OCI-LY1 (cell line): ENCODE data around the gene SLC5A1.
"Not testable (repeated sequence)": the region's sequence is repeated elsewhere in the genome, so short reads cannot be mapped to it uniquely, and the experiment has no call there.

Experiments
- H2AFZ ChIP-seq: fragments of 200-600 bp; sonication (generic), shearing (Covaris generic); 2 replicates; pipeline ENCODE4 v1.6.0; 2014; ENCODE audit warnings: antibody characterized with exemption, mild to moderate bottlenecking, low read length
- H3F3A ChIP-seq: fragments of 200-600 bp; sonication (generic), shearing (Covaris generic); 2 replicates; pipeline ENCODE4 v1.6.0; 2014; ENCODE audit warnings: mild to moderate bottlenecking, antibody characterized with exemption, low read length, moderate library complexity; ENCODE audit not compliant: insufficient read depth
- H3K27ac ChIP-seq: fragments of 200-600 bp; sonication (generic); 2 replicates; pipeline ENCODE4 v1.5.1; 2014; ENCODE audit warnings: low read length, mixed run types, mild to moderate bottlenecking, low read depth; ENCODE audit not compliant: poor library complexity, severe bottlenecking
- H3K27me3 ChIP-seq: fragments of 200-600 bp; sonication (generic); 2 replicates; pipeline ENCODE4 v1.6.0; 2014; ENCODE audit warnings: antibody characterized with exemption, mild to moderate bottlenecking, low read length, moderate library complexity; ENCODE audit not compliant: insufficient read depth
- H3K36me3 ChIP-seq: fragments of 200-600 bp; sonication (generic); 2 replicates; pipeline ENCODE4 v1.6.1; 2014; ENCODE audit warnings: mild to moderate bottlenecking, antibody characterized with exemption, low read length, moderate library complexity, mixed read lengths; ENCODE audit not compliant: insufficient read depth
- H3K4me1 ChIP-seq: fragments of 200-600 bp; sonication (generic); 2 replicates; pipeline ENCODE4 v1.5.1; 2014; ENCODE audit warnings: mild to moderate bottlenecking, low read length, moderate library complexity; ENCODE audit not compliant: insufficient read depth, severe bottlenecking
- H3K4me2 ChIP-seq: fragments of 200-600 bp; sonication (generic), shearing (Covaris generic); 2 replicates; pipeline ENCODE4 v1.6.1; 2014; ENCODE audit warnings: low read length
- H3K4me3 ChIP-seq: fragments of 200-600 bp; sonication (generic); 2 replicates; pipeline ENCODE4 v1.5.1; 2014; ENCODE audit warnings: low read length, low read depth, mild to moderate bottlenecking, mixed read lengths; ENCODE audit not compliant: poor library complexity, severe bottlenecking
- H3K79me2 ChIP-seq: fragments of 200-600 bp; shearing (Covaris generic); 2 replicates; pipeline ENCODE4 v1.6.1; 2016; ENCODE audit warnings: mixed run types, low read length, mixed read lengths; ENCODE audit not compliant: insufficient read depth
- H3K9ac ChIP-seq: fragments of 200-600 bp; sonication (generic), shearing (Covaris generic); 2 replicates; pipeline ENCODE4 v1.6.1; 2014; ENCODE audit warnings: mild to moderate bottlenecking, low read length, mixed read lengths
- H3K9me2 ChIP-seq: fragments of 200-600 bp; sonication (generic), shearing (Covaris generic); 2 replicates; pipeline ENCODE4 v1.6.1; 2014; ENCODE audit warnings: low read depth, mild to moderate bottlenecking, low read length, mixed read lengths
- H3K9me3 ChIP-seq: fragments of 200-600 bp; shearing (Covaris generic); 2 replicates; pipeline ENCODE4 v1.6.1; 2014; ENCODE audit warnings: low read length, mixed read lengths
- H4K20me1 ChIP-seq: fragments of 200-600 bp; sonication (generic), shearing (Covaris generic); 2 replicates; pipeline ENCODE4 v1.6.0; 2016; ENCODE audit warnings: mild to moderate bottlenecking, low read length; ENCODE audit not compliant: insufficient read depth
- EZH2 ChIP-seq: fragments of 200-600 bp; sonication (generic), shearing (Covaris generic); IDR thresholded peaks from 2 replicates; pipeline ENCODE4 v1.8.0; 2017; ENCODE audit warnings: borderline replicate concordance, mixed run types, mild to moderate bottlenecking, antibody characterized with exemption, low read length, moderate library complexity, mixed read lengths
- TF ChIP-seq, protein P1 (sequence below): fragments of 200-600 bp; sonication (generic), shearing (Covaris generic); IDR thresholded peaks from 2 replicates; pipeline ENCODE4 v1.5.1; 2017; ENCODE audit warnings: mild to moderate bottlenecking, antibody characterized with exemption, low read length, moderate library complexity, mixed read lengths

The SLC5A1 gene

DNA sequence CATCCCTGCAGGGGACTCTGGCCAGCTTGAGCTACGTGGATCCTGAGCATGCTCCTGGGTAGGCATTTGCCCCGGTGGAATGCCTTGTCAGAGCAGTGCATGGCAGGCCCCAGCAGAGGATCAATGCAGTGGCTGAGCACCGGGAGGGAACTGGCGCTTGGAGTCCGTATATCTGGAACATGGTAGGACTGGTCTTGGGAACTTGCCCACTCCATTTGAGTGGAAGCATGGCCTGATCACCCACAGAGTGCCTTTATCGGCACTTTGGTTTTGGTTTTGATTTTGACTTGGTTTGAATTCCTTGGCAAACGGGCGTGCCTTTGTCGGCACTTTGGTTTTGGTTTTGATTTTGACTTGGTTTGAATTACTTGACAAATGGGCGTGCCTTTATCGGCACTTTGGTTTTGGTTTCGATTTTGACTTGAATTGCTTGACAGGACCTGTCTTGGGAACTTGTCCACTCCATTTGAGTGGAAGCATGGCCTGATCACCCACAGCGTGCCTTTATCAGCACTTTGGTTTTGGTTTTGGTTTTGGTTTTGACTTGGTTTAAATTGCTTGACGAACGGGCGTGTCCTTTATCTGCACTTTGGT, 94.8 kb downstream of the SLC5A1 start:
- H3K27ac ChIP-seq, H3K27me3 ChIP-seq, H3K9me2 ChIP-seq, H3K9ac ChIP-seq, H3K4me1 ChIP-seq, H4K20me1 ChIP-seq, H3K9me3 ChIP-seq, H3K79me2 ChIP-seq, H3K36me3 ChIP-seq, H3F3A ChIP-seq: not testable (repeated sequence)
- H3K4me2 ChIP-seq, result peak overlapping the region; percentile 78
- peak overlapping the region; percentile 59 for H3K4me3 ChIP-seq
- peak overlapping the region; percentile 65; the same call in 1 of the 2 replicates for H2AFZ ChIP-seq

DNA sequence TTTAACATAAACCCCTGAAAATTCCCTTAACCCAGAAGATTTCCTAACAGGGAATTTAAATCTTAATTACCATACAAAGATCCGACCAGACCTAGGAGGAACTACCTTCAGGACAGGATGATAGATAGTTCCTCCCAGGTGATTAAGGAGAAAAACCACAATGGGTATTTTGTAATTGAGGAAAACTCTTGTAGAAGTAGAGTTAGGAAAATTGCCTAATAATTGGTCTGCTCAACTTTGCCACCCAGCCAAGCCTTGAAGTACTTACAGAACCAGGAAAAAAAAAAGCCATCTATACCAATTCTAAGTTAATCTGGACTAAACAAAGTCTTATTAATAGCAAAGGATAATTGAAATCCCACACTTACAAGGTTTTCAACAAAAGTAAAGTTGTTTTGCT, 95.5 kb downstream of the SLC5A1 start:
- not testable (repeated sequence) for H3K9me2 ChIP-seq, H3K36me3 ChIP-seq, H3K9me3 ChIP-seq, H3K27ac ChIP-seq, H4K20me1 ChIP-seq, H3F3A ChIP-seq, H2AFZ ChIP-seq, H3K79me2 ChIP-seq, H3K9ac ChIP-seq, H3K4me1 ChIP-seq, H3K27me3 ChIP-seq
- H3K4me2 ChIP-seq, result peak overlapping the region; percentile 78
- H3K4me3 ChIP-seq, result peak overlapping the region; percentile 59

DNA sequence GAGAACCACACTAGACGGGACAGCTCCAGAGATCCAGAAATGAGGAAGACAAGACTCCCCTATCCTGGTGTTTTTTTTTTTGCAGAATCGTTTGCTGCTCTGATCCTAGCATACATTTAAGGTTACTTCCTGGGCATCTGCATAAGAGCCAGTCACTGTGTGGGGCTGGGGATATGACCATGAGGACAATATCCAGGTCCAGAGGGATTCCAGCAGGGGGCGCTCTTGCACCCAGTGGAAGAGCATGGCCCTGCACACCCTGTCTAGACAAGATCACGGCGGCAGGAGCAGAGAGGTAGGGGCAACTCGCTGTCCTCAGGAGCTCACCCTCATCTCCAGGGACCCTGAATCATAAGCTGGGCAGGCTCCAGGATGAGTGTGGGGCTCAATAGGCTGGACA, 97.6 kb downstream of the SLC5A1 start:
- TF ChIP-seq, protein P1, sequence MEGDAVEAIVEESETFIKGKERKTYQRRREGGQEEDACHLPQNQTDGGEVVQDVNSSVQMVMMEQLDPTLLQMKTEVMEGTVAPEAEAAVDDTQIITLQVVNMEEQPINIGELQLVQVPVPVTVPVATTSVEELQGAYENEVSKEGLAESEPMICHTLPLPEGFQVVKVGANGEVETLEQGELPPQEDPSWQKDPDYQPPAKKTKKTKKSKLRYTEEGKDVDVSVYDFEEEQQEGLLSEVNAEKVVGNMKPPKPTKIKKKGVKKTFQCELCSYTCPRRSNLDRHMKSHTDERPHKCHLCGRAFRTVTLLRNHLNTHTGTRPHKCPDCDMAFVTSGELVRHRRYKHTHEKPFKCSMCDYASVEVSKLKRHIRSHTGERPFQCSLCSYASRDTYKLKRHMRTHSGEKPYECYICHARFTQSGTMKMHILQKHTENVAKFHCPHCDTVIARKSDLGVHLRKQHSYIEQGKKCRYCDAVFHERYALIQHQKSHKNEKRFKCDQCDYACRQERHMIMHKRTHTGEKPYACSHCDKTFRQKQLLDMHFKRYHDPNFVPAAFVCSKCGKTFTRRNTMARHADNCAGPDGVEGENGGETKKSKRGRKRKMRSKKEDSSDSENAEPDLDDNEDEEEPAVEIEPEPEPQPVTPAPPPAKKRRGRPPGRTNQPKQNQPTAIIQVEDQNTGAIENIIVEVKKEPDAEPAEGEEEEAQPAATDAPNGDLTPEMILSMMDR, result peak; percentile 40; the same call in 1 of the 2 replicates
- not testable (repeated sequence) for H2AFZ ChIP-seq, H3K79me2 ChIP-seq, H3K4me2 ChIP-seq, H3K9ac ChIP-seq, H3K4me3 ChIP-seq, H3K27ac ChIP-seq, H3K9me2 ChIP-seq, H3K9me3 ChIP-seq, H3F3A ChIP-seq, H3K36me3 ChIP-seq, H3K27me3 ChIP-seq, H3K4me1 ChIP-seq, H4K20me1 ChIP-seq

DNA sequence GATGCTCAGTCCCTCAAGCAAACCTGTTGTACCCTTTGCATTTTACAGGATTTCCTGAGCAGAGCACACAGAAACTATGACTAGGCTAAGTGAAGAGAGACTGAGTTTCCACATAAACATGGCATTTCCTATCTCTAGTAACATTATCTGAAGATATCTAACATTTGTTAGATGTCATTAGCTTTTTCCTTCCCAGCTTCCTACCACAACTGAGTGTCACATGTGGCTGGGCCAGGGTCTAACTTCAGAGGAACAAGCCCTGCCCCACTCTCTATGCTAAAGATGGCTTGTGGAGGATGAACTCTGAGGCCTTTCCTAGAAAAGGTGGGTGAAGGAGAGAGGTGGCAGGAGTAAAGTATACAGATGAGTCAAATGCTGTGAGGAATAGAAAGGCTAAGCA, 99.5 kb downstream of the SLC5A1 start:
- Histone ChIP-seq H2AFZ (no peak overlapping the region), H3K36me3 (no peaks in the 10 kb centered on the region), H3K4me2 (no peak overlapping the region), H3K9me3 (no peaks in the 10 kb centered on the region), H3K79me2 (no peaks in the 10 kb centered on the region), H3K9me2 (no peaks in the 10 kb centered on the region), H3K9ac (no peak overlapping the region), H3K4me1 (peaks cover 3% of the 10 kb centered on the region), H3K27ac (no peak overlapping the region), H3K27me3 (no peaks in the 10 kb centered on the region), H3K4me3 (no peak overlapping the region), H3F3A (no peaks in the 10 kb centered on the region), H4K20me1 (no peaks in the 10 kb centered on the region)
- TF ChIP-seq, protein P1, result no peak
- no peak for TF ChIP-seq EZH2
